NCI-H2029 (cell line): ENCODE data around the gene SYNGAP1.
"Not testable (repeated sequence)": the region's sequence is repeated elsewhere in the genome, so short reads cannot be mapped to it uniquely, and the experiment has no call there.

Experiments
- DNase-seq: peaks from one replicate; lab custom pipeline; 2025; lab: John Stamatoyannopoulos, UW

The SYNGAP1 gene

GRCh38 chr6:33477864-33478263 lies 58.0 kb downstream of the SYNGAP1 start:
- DNase-seq: no peak

- DNase-seq: no peak
These were observed 61.3 kb downstream of the SYNGAP1 start for GRCh38 chr6:33481192-33481591.

GRCh38 chr6:33482620-33483019 lies 62.8 kb downstream of the SYNGAP1 start:
- DNase-seq: not testable (repeated sequence)

GRCh38 chr6:33483678-33484077 lies 63.8 kb downstream of the SYNGAP1 start:
- no peak for DNase-seq

GRCh38 chr6:33484673-33485262 lies 64.9 kb downstream of the SYNGAP1 start:
- DNase-seq: not testable (repeated sequence)

GRCh38 chr6:33485680-33486079 lies 65.8 kb downstream of the SYNGAP1 start:
- DNase-seq: not testable (repeated sequence)

GRCh38 chr6:33488339-33488738 lies 68.5 kb downstream of the SYNGAP1 start:
- DNase-seq: no peak

- DNase-seq: no peak
These were observed 70.3 kb downstream of the SYNGAP1 start for GRCh38 chr6:33490198-33490597.

- no peak for DNase-seq
These were observed 70.8 kb downstream of the SYNGAP1 start for GRCh38 chr6:33490621-33491020.

GRCh38 chr6:33492093-33492492 lies 72.2 kb downstream of the SYNGAP1 start:
- no peak for DNase-seq

- DNase-seq: no peak
These were observed 77.3 kb downstream of the SYNGAP1 start for GRCh38 chr6:33497157-33497556.

GRCh38 chr6:33502486-33502885 lies 82.6 kb downstream of the SYNGAP1 start:
- no peak for DNase-seq

- DNase-seq: no peak
These were observed 84.6 kb downstream of the SYNGAP1 start for GRCh38 chr6:33504486-33504885.
